Measurements from ENCODE around the gene CRELD2. TPM values are rescaled to one million over a fixed set of nuclear protein-coding genes. Genes with fewer than 3 reads are reported as not detected.
"Not testable (repeated sequence)": the region's sequence is repeated elsewhere in the genome, so short reads cannot be mapped to it uniquely, and the experiment has no call there.

Gene CRELD2
- total and polyA plus RNA-seq, 8 donors: 28.5 to 79.7 (median 34.1) TPM

- TF ChIP-seq CTCF (IDR thresholded peaks at IDR 0.05): no peak
- H3K4me3 ChIP-seq: no peak overlapping the region
- no peak overlapping the region for H3K27ac ChIP-seq
- no peaks in the 10 kb centered on the region for H3K9me3 ChIP-seq
- DNase-seq (no peak), ATAC-seq (no peak)
- H3K27me3 ChIP-seq: no peaks in the 10 kb centered on the region
- H3K36me3 ChIP-seq: no peaks in the 10 kb centered on the region
- intact Hi-C loops (cut with DNase I): no loop called here
- H3K4me1 ChIP-seq: peaks cover 0 to 36% of the 10 kb centered on the region in 2 donors
Measured at GRCh38 chr22:49942565-49943404, 24.4 kb downstream of the CRELD2 start.

- TF ChIP-seq CTCF (IDR thresholded peaks at IDR 0.05): no peak
- peaks cover 0 to 31% of the 10 kb centered on the region in 2 donors for H3K4me1 ChIP-seq
- no peak overlapping the region for H3K27ac ChIP-seq
- H3K27me3 ChIP-seq: no peaks in the 10 kb centered on the region
- H3K4me3 ChIP-seq: no peak overlapping the region
- intact Hi-C loops (cut with DNase I): no loop called here
- no peak for ATAC-seq
- no peaks in the 10 kb centered on the region for H3K9me3 ChIP-seq
- no peaks in the 10 kb centered on the region for H3K36me3 ChIP-seq
- DNase-seq: no peak
Measured at GRCh38 chr22:49943405-49943765, 25.0 kb downstream of the CRELD2 start.

GRCh38 chr22:49943771-49944398 lies 25.5 kb downstream of the CRELD2 start:
- DNase-seq (no peak), ATAC-seq (no peak)
- Histone ChIP-seq H3K4me1 (peaks cover 0 to 26% of the 10 kb centered on the region in 2 donors), H3K4me3 (no peak overlapping the region), H3K27ac (peak overlapping the region in 1 of 2 donors; percentile 45), H3K36me3 (no peaks in the 10 kb centered on the region), H3K27me3 (no peaks in the 10 kb centered on the region), H3K9me3 (no peaks in the 10 kb centered on the region)
- TF ChIP-seq CTCF (IDR thresholded peaks at IDR 0.05): no peak
- intact Hi-C loops (cut with DNase I): no loop called here

GRCh38 chr22:49944399-49944891 lies 26.0 kb downstream of the CRELD2 start:
- TF ChIP-seq CTCF (IDR thresholded peaks at IDR 0.05): no peak
- Histone ChIP-seq H3K4me3 (no peak overlapping the region), H3K36me3 (no peaks in the 10 kb centered on the region), H3K9me3 (no peaks in the 10 kb centered on the region), H3K27ac (peak overlapping the region in 1 of 2 donors; percentile 45), H3K4me1 (peaks cover 0 to 20% of the 10 kb centered on the region in 2 donors), H3K27me3 (no peaks in the 10 kb centered on the region)
- DNase-seq: no peak
- intact Hi-C loops (cut with DNase I): no loop called here
- no peak for ATAC-seq

- H3K27me3 ChIP-seq; H3K9me3 ChIP-seq; intact Hi-C loops (cut with DNase I); H3K36me3 ChIP-seq; H3K4me3 ChIP-seq; ATAC-seq; DNase-seq: not testable (repeated sequence)
- peaks cover 4 to 25% of the 10 kb centered on the region in 2 donors for H3K4me1 ChIP-seq
- peak overlapping the region in 1 of 2 donors; percentile 41 for H3K27ac ChIP-seq
Measured at GRCh38 chr22:49945042-49945794, 26.8 kb downstream of the CRELD2 start.
